Lower lobe of right lung (tissue), 2 donors: ENCODE measurements around the gene PRKD2. TPM values are rescaled to one million over a fixed set of nuclear protein-coding genes. Genes with fewer than 3 reads are reported as not detected.
"Not testable (repeated sequence)": the region's sequence is repeated elsewhere in the genome, so short reads cannot be mapped to it uniquely, and the experiment has no call there.

Experiments
- ATAC-seq, 2 donors: fragments of 200-7000 bp; cut with Tn5 transposase; one replicate each; pipeline ENCODE4 v1.9.1; 2020 to 2022; ENCODE audit warnings: mild to moderate bottlenecking in 2 of 2, moderate library complexity in 2 of 2
- DNase-seq: peaks from one replicate; pipeline ENCODE4 v3.0.0-alpha.2; 2020
- H3K27ac ChIP-seq: fragments of 200-600 bp; one replicate; pipeline ENCODE4 v1.8.0; 2022
- H3K27me3 ChIP-seq: fragments of 200-600 bp; one replicate; pipeline ENCODE4 v1.8.0; 2022; ENCODE audit warnings: low read depth
- H3K36me3 ChIP-seq: fragments of 200-600 bp; one replicate; pipeline ENCODE4 v1.8.0; 2022; ENCODE audit warnings: mild to moderate bottlenecking
- H3K4me1 ChIP-seq: fragments of 200-600 bp; one replicate; pipeline ENCODE4 v1.8.0; 2022
- H3K4me3 ChIP-seq: fragments of 200-600 bp; one replicate; pipeline ENCODE4 v1.8.0; 2022; ENCODE audit warnings: mild to moderate bottlenecking
- H3K9me3 ChIP-seq: fragments of 200-600 bp; one replicate; pipeline ENCODE4 v1.8.0; 2022
- CTCF ChIP-seq: fragments of 200-600 bp; IDR thresholded peaks from one replicate; pipeline ENCODE4 v1.8.0; 2022; ENCODE audit warnings: antibody characterized with exemption, mild to moderate bottlenecking
- intact Hi-C: fragments of 100-400 bp; cut with DNase I; formaldehyde crosslinking; loops from one replicate; pipeline ENCODE4 v1.11.0; 2022
- long read RNA-seq: library from polyadenylated mRNA; unstranded; transcript quantifications from one replicate; pipeline ENCODE4 v2.0.0, GENCODE V29; 2021
- total RNA-seq: library from RNA; stranded (reverse); fragmentation: NEBNext Ultra II Directional; extraction: Animal tissue kit (Norgen Biotek cat#: 25700); gene quantifications from one replicate; pipeline ENCODE4 v1.2.1, GENCODE V29; 2021
- donor health status: DM: no; HTN: yes; CAD: no; lungs with severe emphysema.

PRKD2 gene
- total RNA-seq = 45.0 TPM
- long read RNA-seq, transcript PRKD2-201 (18 exons, 3,070 nt) = major isoform, 14 of 67 reads
- long read RNA-seq, transcript PRKD2-214 (17 exons, 2,923 nt) = minor isoform, 8 of 67 reads
- long read RNA-seq, partial matches to known transcripts = 27 of 67 reads
- long read RNA-seq, other reads (novel, unspliced or antisense) = 15 of 67 reads

DNA sequence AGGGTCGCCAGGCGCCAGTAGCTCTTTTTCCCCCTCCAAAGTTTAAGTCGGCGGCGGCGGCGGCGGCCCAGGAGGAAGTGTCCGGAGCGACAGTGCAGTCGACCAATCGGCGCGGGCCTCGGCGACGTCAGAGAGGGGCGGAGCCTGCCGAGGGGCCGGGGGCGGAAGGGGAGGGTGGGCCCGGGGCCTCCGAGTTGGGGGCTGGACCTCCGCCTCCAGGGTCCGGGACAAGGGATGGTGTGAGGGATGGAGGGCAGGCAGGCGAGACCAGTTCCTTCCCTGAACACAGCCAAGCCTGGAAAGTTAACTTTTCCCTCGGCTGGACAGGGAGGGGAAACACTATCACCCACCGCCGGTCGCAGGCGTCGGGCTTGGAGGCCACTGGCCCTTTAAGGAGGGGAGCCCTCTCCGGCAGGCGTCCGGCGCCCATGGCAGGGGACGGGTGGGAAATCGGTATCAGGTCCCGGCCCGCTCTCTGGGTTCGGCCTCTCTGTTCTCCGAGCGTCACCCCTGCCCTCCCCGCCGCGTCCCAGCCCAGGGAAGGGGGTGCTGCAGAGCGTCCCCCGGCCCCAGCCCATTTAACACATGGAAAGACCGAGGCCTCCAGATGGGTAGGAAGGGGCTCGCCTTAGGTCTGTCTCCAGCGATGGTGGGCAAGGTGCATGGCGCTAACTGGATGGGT is at the start of gene PRKD2:
TSS of gene PRKD2 (minus strand) at position 81 of the 682 bp plus-strand sequence. CDS start 744 bp downstream, outside the sequence.
- DNase-seq (peak; percentile 92), ATAC-seq (peak; percentile 87 to 90)
- H3K9me3 ChIP-seq = no peaks in the 10 kb centered on the region
- TF ChIP-seq CTCF = no peak
- peaks cover 26% of the 10 kb centered on the region for H3K36me3 ChIP-seq
- H3K4me1 ChIP-seq = peaks cover 50% of the 10 kb centered on the region
- peak within 1 kb of the TSS; percentile 69 for H3K4me3 ChIP-seq
- intact Hi-C loops = no loop called here
- peak within 1 kb of the TSS; percentile 89 for H3K27ac ChIP-seq
- no peaks in the 10 kb centered on the region for H3K27me3 ChIP-seq

DNA sequence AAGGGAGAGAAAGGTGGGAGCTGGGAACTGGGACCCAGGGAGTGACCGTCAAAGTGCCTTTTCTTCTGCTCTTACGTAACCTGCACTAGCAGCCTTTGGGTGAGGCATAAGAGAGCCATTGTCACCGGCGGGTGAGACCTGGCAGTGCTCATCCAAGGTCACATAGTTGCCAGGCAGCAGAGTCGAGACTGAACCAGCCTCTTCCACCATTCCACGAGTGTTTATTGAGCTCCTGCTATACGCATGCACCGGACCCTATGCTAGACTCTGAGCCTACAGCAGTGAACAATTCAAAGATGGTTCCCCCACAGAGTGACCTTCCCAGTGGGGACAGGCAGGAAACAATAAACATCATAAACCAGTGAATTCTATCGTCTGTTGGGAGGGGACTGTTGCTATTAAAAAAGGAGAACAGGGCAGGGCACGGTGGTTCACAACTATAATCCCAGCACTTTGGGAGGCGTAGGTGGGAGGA is 47.9 kb upstream of the PRKD2 start:
- ATAC-seq = peak; percentile 57 to 71
- Histone ChIP-seq H3K27me3 (no peaks in the 10 kb centered on the region), H3K27ac (no peak overlapping the region), H3K4me1 (peaks cover 7% of the 10 kb centered on the region), H3K9me3 (no peaks in the 10 kb centered on the region), H3K4me3 (no peak overlapping the region), H3K36me3 (no peaks in the 10 kb centered on the region)
- TF ChIP-seq CTCF = no peak
- no peak for DNase-seq
- intact Hi-C loops = loop anchor here (10.0 kb wide), 1 partner anchor 70 kb away; no protein-coding TSS in a partner anchor

- ATAC-seq (no peak), DNase-seq (no peak)
- Histone ChIP-seq H3K4me3 (no peak overlapping the region), H3K9me3 (no peaks in the 10 kb centered on the region), H3K27ac (no peak overlapping the region), H3K4me1 (peaks cover 7% of the 10 kb centered on the region), H3K36me3 (no peaks in the 10 kb centered on the region), H3K27me3 (no peaks in the 10 kb centered on the region)
- no peak for TF ChIP-seq CTCF
- intact Hi-C loops = loop anchor here (10.0 kb wide), 1 partner anchor 72 kb away; no protein-coding TSS in a partner anchor
Observed at GRCh38 chr19:46762245-46762890, 45.5 kb upstream of the PRKD2 start.

GRCh38 chr19:46761418-46761831 is 44.5 kb upstream of the PRKD2 start:
- Histone ChIP-seq H3K27ac (peak overlapping the region; percentile 33), H3K9me3 (no peaks in the 10 kb centered on the region), H3K36me3 (peaks cover 5% of the 10 kb centered on the region), H3K4me3 (no peak overlapping the region), H3K27me3 (no peaks in the 10 kb centered on the region), H3K4me1 (peaks cover 15% of the 10 kb centered on the region)
- DNase-seq = no peak
- ATAC-seq = no peak
- TF ChIP-seq CTCF = no peak
- intact Hi-C loops = loop anchor here (10.0 kb wide), 1 partner anchor 73 kb away; no protein-coding TSS in a partner anchor

DNA sequence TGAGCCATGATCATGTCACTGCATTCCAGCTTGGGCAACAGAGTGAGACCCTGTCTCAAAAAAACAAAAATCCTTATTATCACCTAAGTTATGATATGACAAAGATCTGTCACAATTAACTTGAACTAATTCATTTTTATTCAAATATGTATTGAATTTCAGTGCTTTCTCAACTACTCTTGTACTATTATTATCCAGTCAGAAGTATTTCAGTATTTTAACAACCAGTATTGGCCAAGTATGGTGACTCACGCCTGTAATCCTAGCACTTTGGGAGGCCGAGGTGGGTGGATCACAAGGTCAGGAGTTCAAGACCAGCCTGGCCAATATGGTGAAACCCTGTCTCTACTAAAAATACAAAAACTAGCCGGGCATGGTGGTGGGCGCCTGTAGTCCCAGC is 44.0 kb upstream of the PRKD2 start:
- ATAC-seq, H3K27me3 ChIP-seq, H3K9me3 ChIP-seq, H3K36me3 ChIP-seq, DNase-seq, H3K4me3 ChIP-seq: not testable (repeated sequence)
- intact Hi-C loops = loop anchor here (10.0 kb wide), 1 partner anchor 74 kb away; no protein-coding TSS in a partner anchor
- peaks cover 17% of the 10 kb centered on the region for H3K4me1 ChIP-seq
- H3K27ac ChIP-seq = peak overlapping the region; percentile 33
